OCI-LY7 (cell line): Measurements from ENCODE around the gene B4GALNT4. TPM values are rescaled to one million over a fixed set of nuclear protein-coding genes. Genes with fewer than 3 reads are reported as not detected.

ENCODE experiments used
- BruUV-seq: library from RNA; stranded (reverse); fragments of 400-500 nt; replicated peaks from 2 replicates; lab custom pipeline; 2021; lab: Mats Ljungman, UMichigan
- CTCF ChIA-PET: fragments of 300-600 bp; sonication (Branson Sonifier 250); formaldehyde crosslinking; loops from one replicate; lab custom pipeline; 2022; ENCODE audit warnings: antibody characterized with exemption; ENCODE audit not compliant: unreplicated experiment; lab: Charles Lee
- POLR2A ChIA-PET: fragments of 300-600 bp; sonication (Branson Sonifier 250); formaldehyde crosslinking; loops from one replicate; lab custom pipeline; 2022; ENCODE audit warnings: antibody characterized with exemption; lab: Charles Lee
- DNase-seq: peaks from one replicate; pipeline ENCODE4 v3.0.0-alpha.2; 2015; ENCODE audit warnings: low spot score
- H2AFZ ChIP-seq: fragments of 200-600 bp; sonication (generic), shearing (Covaris generic); 2 replicates; pipeline ENCODE4 v1.6.1; 2014; ENCODE audit warnings: mild to moderate bottlenecking, antibody characterized with exemption, low read length, moderate library complexity
- H3K27ac ChIP-seq: fragments of 200-600 bp; sonication (generic); 2 replicates; pipeline ENCODE4 v1.5.1; 2014; ENCODE audit warnings: mixed run types, low read depth, mild to moderate bottlenecking, moderate library complexity, low read length, inconsistent platforms; ENCODE audit not compliant: poor library complexity, severe bottlenecking
- H3K36me3 ChIP-seq: fragments of 200-600 bp; sonication (generic); 2 replicates; pipeline ENCODE4 v1.6.1; 2014; ENCODE audit warnings: mild to moderate bottlenecking, antibody characterized with exemption, low read length, moderate library complexity, mixed read lengths; ENCODE audit not compliant: insufficient read depth
- H3K4me1 ChIP-seq: fragments of 200-600 bp; sonication (generic); 2 replicates; pipeline ENCODE4 v1.5.1; 2014; ENCODE audit warnings: mild to moderate bottlenecking, low read length; ENCODE audit not compliant: insufficient read depth, poor library complexity, severe bottlenecking
- H3K4me2 ChIP-seq: fragments of 200-600 bp; sonication (generic); 2 replicates; pipeline ENCODE4 v1.6.1; 2014; ENCODE audit warnings: mild to moderate bottlenecking, low read length
- H3K4me3 ChIP-seq: fragments of 200-600 bp; sonication (generic); 2 replicates; pipeline ENCODE4 v1.5.1; 2014; ENCODE audit warnings: mild to moderate bottlenecking, low read depth, low read length; ENCODE audit not compliant: poor library complexity, severe bottlenecking
- H3K79me2 ChIP-seq: fragments of 200-600 bp; sonication (generic); 2 replicates; pipeline ENCODE4 v1.6.1; 2016; ENCODE audit warnings: low read depth, mild to moderate bottlenecking, low read length, moderate library complexity, mixed read lengths; ENCODE audit not compliant: insufficient read depth
- H3K9me2 ChIP-seq: fragments of 200-600 bp; sonication (generic); 2 replicates; pipeline ENCODE4 v1.6.1; 2016; ENCODE audit warnings: mild to moderate bottlenecking, low read length, mixed read lengths; ENCODE audit not compliant: insufficient read depth
- H3K9me3 ChIP-seq: fragments of 200-600 bp; sonication (generic); 2 replicates; pipeline ENCODE4 v1.6.1; 2014; ENCODE audit warnings: mild to moderate bottlenecking, mixed run types, low read length, mixed read lengths
- H4K20me1 ChIP-seq: fragments of 200-600 bp; sonication (generic); 2 replicates; pipeline ENCODE4 v1.6.1; 2014; ENCODE audit warnings: mild to moderate bottlenecking, antibody characterized with exemption, low read length, moderate library complexity, mixed read lengths; ENCODE audit not compliant: insufficient read depth
- CTCF ChIP-seq: fragments of 200-600 bp; sonication (generic); conservative IDR thresholded peaks from 2 replicates; pipeline ENCODE4 v1.5.1; 2014; ENCODE audit warnings: mild to moderate bottlenecking, antibody characterized with exemption, low read length, moderate library complexity, mixed read lengths
- EZH2phosphoT487 ChIP-seq: fragments of 200-600 bp; sonication (generic); IDR thresholded peaks from 2 replicates; pipeline ENCODE4 v1.6.1; 2018; ENCODE audit warnings: low read depth, borderline replicate concordance, mild to moderate bottlenecking, mixed run types, antibody characterized with exemption, low read length, moderate library complexity, mixed read lengths
- intact Hi-C: fragments of 100-400 bp; cut with micrococcal nuclease; formaldehyde crosslinking; loops from one replicate; pipeline ENCODE4 v1.10.0; 2022; ENCODE audit not compliant: unreplicated experiment
- total RNA-seq, 2 experiments: library from RNA; depleted of rRNA in 1 of 2; stranded (reverse); fragments of >200 nt in 1 of 2; shearing (Covaris generic) in 1 of 2; gene quantifications; 2 replicates each; pipeline ENCODE4 v1.2.3, GENCODE V29; 2014 to 2022

B4GALNT4 gene
- total RNA-seq, 2 experiments from 2014 or later, result not detected

- Histone ChIP-seq H2AFZ (no peak overlapping the region), H3K4me1 (no peaks in the 10 kb centered on the region), H3K9me2 (no peaks in the 10 kb centered on the region), H4K20me1 (no peaks in the 10 kb centered on the region), H3K4me3 (no peak overlapping the region), H3K27ac (no peak overlapping the region), H3K79me2 (no peaks in the 10 kb centered on the region), H3K36me3 (no peaks in the 10 kb centered on the region), H3K9me3 (no peaks in the 10 kb centered on the region), H3K4me2 (no peak overlapping the region)
- ChIA-PET POLR2A (no interaction called here), CTCF (interaction anchor here (1.1 kb wide), 1 partner anchor 25 kb away, joined by 3 read pairs; no protein-coding TSS in a partner anchor)
- intact Hi-C loops, result no loop called here
- no TSS peak for BruUV-seq
- no peak for DNase-seq
- TF ChIP-seq CTCF, result no peak
- TF ChIP-seq EZH2phosphoT487, result no peak
Measured at GRCh38 chr11:382081-382629, 12.9 kb downstream of the B4GALNT4 start.

- no peak for DNase-seq
- Histone ChIP-seq H3K79me2 (no peaks in the 10 kb centered on the region), H3K4me3 (no peak overlapping the region), H3K9me2 (no peaks in the 10 kb centered on the region), H3K4me1 (no peaks in the 10 kb centered on the region), H3K9me3 (no peaks in the 10 kb centered on the region), H3K27ac (no peak overlapping the region), H4K20me1 (no peaks in the 10 kb centered on the region), H2AFZ (no peak overlapping the region), H3K4me2 (no peak overlapping the region), H3K36me3 (no peaks in the 10 kb centered on the region)
- no peak for TF ChIP-seq CTCF
- no peak for TF ChIP-seq EZH2phosphoT487
- BruUV-seq, result no TSS peak
- POLR2A ChIA-PET, result no interaction called here
- intact Hi-C loops, result no loop called here
- CTCF ChIA-PET, result no interaction called here
Measured at GRCh38 chr11:383431-383830, 14.1 kb downstream of the B4GALNT4 start.

- intact Hi-C loops, result no loop called here
- H3K79me2 ChIP-seq, result no peaks in the 10 kb centered on the region
- ChIA-PET POLR2A (no interaction called here), CTCF (no interaction called here)
- H3K36me3 ChIP-seq, result no peaks in the 10 kb centered on the region
- DNase-seq, result no peak
- H2AFZ ChIP-seq, result no peak overlapping the region
- H3K4me2 ChIP-seq, result no peak overlapping the region
- H3K9me2 ChIP-seq, result no peaks in the 10 kb centered on the region
- H4K20me1 ChIP-seq, result no peaks in the 10 kb centered on the region
- TF ChIP-seq CTCF (no peak), EZH2phosphoT487 (no peak)
- no peaks in the 10 kb centered on the region for H3K4me1 ChIP-seq
- no TSS peak for BruUV-seq
- no peak overlapping the region for H3K27ac ChIP-seq
- H3K4me3 ChIP-seq, result no peak overlapping the region
- no peaks in the 10 kb centered on the region for H3K9me3 ChIP-seq
Measured at GRCh38 chr11:384511-384910, 15.2 kb downstream of the B4GALNT4 start.
